Head of caudate nucleus (tissue), 42 donors: ENCODE results near the gene KLK1.
"Not testable (repeated sequence)": the region's sequence is repeated elsewhere in the genome, so short reads cannot be mapped to it uniquely, and the experiment has no call there.

Source experiments
- DNase-seq, 42 donors: peaks; one replicate each; pipeline versions ENCODE4 v3.0.0 to v3.0.0-alpha.2; 2020 to 2021; ENCODE audit warnings: mixed read lengths in 7 of 42
- intact Hi-C: fragments of 100-400 bp; cut with DNase I; formaldehyde crosslinking; loops from one replicate; pipeline ENCODE4 v1.15.0; 2022

The KLK1 gene

DNA sequence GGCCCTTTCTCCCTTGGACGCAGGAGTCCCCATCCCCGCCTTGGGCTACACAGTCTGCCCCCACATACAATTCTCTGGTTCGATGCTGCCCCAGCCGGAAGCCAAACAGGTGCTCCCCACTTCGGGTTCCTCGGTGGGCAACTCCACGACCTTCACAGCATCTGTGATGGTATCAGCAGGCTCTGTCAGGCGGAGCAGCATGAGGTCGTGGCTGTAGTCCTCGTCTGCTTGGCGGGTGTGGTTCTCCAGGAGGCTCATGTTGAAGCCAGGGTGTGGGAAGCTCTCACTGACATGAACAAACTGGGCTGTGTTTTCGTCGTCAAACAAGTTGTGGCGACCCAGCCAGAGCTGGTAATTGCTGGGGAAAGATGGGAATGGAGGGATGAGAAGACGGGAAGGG, 3.5 kb downstream of the KLK1 start:
- intact Hi-C loops: no loop called here
- no peak for DNase-seq

DNA sequence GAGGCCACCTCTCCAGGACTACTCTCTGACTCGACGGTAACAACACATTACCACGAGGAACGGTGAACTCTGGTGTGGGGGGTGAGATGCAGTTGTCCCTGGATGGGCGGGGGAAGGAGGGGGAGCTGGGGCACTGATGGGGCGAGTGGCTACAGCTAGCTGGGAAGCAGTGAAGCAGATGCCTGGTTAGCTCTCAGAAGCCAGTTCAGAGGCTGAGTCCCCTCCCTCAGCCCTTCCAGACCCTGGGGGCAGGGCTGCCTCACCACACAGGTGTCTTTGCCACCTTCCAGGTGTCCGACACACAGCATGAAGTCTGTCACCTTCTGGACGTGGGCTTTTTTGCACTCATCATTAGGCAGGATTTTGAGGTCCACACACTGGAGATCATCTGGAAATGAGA, 4.0 kb downstream of the KLK1 start:
- intact Hi-C loops: no loop called here
- DNase-seq: no peak

DNA sequence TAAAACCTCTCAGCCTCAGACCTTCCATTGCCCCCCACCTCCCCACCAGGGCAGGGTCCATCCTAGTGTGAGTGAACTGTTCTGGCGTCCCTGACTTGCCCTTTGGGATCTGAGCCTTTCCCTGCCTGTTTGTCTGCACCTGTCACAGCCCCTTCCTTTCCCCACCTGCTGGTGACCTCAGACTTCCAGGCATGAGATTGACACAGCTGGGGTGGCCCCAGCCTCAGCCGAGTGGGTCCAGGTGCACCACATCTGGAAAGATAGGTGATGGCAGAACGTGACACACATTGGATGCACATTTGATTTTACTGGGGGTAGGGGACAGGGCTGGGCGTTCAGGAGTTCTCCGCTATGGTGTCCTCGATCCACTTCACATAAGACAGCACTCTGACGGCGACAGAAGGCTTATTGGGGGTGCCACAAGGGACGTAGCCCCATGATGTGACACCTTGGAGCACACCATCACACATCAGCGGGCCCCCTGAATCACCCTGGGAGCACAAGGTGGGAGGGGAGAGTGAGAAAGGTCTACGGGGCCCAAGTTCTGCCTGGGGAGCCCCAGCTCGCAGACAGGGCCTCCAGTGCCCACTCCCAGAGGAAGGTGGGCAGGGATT, 4.6 kb downstream of the KLK1 start:
- DNase-seq: no peak
- intact Hi-C loops: no loop called here

DNA sequence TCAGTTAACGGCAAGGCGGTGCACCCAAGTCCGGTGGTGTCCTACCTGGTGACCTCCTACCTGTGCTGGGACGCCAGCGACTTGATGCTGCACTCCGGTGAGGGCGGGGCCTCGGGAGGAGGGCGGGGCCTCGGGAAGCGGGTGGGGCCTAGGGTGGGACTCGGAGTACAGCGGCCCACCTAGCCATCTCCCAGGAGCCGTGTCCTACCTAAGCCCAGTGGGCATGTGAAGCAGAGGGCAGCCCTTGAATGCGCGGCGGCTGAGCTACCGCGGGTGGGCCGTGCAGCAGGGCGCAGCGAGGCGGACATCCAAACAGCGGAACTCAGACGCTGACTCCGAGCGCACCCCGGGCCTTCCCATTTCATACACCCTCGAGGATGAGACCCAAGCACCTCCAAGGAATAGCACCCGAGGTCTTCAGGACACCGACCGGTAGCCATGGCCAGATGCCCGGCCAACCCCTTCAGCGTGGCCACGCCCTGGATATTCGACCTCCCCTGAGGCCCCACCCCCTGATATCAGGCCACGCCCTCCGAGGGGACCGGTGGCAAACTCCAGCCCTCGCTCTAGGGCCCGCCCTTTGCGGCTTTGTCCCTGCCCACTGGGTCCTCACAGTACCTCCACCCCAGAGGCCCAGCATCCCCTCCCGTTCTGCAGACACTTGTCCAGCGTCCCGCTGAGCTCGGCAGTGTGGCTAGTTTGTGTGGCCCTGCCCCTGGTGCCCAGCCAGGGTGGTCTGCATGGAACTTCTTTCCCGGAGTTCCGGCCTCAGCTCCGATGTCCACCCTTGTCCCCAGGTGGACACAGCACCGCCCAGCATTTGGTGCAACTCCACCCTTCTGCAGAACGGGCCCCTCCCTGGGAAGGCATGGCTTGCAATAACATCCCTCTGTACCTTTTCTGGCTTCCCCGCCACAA, 5.4 kb downstream of the KLK1 start:
- intact Hi-C loops: no loop called here
- DNase-seq: peak in 2 of 42 donors; percentile 18 to 31

DNA sequence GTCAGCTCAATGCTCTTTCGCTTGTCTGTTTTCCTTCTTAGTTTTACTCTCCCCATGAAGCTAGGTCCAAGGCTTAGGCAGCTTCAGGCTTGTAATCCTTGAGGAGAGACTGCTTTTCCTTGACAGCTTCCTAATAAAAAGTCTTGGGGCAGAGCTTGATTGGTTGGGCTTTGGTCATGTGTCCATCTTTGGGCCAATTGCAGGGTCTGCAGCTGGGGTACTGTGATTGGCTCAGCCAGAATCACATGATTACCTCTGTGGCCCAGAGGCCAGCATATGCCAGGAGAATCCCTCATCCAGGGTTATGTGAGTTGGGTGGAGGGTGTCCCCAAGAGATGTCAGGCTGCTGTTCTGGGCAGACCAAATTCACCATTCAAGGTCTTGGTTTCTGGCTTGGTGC, 8.1 kb downstream of the KLK1 start:
- no peak for DNase-seq
- intact Hi-C loops: no loop called here

DNA sequence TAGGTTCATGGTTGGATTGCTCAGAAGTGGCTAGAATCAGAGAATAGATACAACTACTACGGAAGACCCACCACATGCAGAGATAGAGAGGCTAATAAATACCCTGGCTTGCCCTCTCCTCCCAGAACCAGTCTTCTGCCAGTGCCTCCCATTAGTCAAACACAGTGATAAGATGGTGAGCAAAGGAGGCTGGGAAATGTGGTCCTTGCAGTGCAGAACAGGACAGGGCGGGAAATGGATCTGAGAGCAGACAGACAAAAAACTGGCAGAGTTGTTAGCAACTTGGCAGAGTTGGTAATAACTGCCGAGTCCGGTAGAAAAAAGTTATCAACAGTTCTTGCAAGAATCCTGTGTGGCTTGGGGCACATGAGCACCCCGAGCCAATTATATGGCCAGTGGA, 8.7 kb downstream of the KLK1 start:
- intact Hi-C loops: no loop called here
- DNase-seq: no peak

DNA sequence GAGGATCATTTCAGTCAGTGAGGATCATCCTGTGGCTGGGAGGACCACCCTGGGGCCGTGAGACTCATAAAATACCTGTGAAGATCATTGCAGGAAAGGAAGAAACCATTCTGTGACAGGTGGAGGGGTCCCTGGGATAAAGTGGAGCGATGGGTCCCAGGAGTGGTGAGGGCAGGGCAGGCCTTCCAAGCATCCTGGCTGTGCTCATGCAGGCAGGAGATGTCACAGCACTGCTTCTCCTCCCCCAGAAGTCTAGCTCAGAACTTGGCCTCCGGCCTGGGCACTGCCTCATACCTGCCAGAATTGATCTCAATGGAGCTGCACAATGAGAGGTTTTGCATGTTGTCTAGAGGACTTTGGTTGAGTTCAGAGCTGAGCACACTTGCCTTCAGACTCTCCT, 11.1 kb downstream of the KLK1 start:
- DNase-seq: no peak
- intact Hi-C loops: no loop called here

DNA sequence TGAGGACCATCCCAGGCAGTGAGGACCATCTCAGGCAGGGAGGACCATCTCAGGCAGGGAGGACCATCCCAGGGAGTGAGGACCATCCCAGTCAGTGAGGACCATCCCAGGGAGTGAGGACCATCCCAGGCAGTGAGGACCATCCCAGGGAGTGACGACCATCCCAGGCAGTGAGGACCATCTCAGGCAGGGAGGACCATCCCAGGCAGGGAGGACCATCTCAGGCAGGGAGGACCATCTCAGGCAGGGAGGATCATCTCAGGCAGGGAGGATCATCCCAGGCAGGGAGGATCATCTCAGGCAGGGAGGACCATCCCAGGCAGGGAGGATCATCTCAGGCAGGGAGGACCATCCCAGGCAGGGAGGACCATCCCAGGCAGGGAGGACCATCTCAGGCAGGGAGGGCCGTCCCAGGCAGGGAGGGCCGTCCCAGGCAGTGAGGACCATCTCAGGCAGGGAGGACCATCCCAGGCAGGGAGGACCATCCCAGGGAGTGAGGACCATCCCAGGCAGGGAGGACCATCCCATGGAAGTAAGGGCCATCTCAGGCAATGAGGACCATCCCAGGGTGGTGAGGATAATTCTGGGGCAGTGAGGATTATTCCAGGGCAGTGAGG, 11.9 kb downstream of the KLK1 start:
- intact Hi-C loops: not testable (repeated sequence)

DNA sequence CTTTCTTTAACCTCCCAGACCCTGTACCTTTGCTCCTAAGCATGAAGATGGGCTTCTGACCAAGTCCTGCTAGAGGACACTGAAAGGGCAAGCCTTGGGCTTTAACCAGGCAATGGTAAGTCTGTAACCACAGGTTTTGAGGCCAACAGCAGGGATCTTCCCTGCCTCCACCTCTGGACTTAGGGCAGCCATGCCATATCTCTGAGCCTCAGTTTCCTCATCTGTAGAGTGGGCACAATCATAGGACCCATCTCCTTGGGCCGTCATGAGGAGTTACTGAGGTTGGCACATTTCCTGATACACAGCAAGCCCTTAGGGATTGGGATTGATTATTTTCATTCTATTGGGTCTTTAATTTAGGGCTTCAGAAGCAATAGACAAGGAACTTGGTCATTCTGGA, 14.7 kb downstream of the KLK1 start:
- no peak for DNase-seq
- intact Hi-C loops: no loop called here

More for the DNA sequence above, 11.9 kb downstream of the KLK1 start:
- not testable (repeated sequence) for DNase-seq

DNA sequence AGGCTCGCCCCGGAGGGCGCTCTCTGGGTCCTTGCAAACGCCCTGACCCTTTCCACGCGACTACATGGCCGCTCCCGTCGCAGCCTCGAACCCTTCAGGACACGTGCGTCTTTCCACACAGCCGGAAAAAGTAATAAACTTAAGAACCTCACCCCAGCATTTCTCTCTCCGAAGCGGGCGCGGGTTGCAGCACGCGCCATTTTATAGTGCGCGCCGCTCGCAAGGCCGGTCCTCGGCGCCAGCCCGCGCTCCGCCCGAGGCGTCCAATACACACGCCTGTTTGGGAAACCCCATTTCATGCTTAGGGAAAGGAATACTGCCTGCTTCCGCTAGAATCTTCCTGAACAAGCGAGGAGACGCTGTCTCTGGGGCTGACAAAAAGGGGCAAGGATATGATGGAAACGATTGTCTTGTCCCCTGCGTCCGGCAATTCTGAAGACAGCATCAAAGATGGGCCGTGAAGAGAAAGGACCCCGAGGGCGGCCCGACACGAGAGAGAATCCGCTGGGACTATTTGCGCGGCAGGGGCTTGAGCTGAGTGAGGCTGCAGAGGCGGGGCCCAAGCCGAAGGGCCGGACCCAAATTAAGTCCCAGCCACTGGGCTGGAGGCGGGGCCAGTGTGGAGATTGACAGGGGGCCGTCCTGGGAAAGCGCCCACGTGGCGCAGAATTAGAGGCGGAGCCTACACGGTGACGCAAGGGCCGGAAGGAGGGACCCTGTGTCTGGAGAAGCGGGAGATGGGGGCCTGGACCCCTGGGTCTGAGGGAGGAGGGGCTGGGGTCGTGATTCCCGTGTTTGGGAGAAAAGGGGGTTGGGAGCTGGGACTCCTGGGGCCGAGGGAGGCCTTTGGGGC, 18.9 kb downstream of the KLK1 start:
- peak; percentile 93 to 99 (median 99) for DNase-seq
- intact Hi-C loops: no loop called here

DNA sequence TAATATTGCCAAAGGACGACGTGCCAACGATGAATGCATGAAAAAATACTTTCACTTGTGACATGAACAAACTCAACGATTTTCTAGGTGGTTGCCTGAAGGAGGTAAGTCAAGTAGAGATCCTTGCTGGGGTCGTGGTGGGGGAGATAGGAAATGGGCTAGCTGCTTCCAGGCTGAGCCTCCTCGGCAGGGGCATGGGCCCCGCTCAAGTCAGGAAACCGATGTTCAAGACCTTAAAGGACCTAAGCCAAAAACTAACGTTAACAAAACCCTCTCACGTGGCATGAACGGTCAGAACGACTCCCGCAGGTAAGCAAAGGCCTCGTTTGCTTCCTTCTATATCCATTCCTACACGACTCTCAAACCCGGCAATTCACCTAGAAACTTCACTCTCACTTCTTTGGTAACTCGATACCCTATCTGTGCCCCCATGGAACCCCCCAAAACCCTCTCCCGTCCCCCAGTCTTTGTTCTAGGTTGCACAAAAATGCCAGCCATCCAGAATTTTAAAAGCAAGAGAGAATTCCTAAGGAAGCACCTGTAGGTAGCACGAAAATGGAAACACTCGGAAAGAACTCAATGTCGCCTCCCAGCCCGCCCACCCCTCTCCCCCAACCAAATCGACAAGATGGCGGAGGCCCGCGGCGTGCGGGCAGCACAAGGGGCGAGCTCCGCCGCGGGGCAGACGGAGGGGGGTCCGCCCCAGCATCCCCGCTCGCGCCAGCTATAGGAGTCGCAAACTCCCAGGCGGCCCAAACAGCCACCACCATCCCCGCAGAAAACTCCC, 19.8 kb downstream of the KLK1 start:
- intact Hi-C loops: no loop called here
- peak in 1 of 42 donors; percentile 14 for DNase-seq

DNA sequence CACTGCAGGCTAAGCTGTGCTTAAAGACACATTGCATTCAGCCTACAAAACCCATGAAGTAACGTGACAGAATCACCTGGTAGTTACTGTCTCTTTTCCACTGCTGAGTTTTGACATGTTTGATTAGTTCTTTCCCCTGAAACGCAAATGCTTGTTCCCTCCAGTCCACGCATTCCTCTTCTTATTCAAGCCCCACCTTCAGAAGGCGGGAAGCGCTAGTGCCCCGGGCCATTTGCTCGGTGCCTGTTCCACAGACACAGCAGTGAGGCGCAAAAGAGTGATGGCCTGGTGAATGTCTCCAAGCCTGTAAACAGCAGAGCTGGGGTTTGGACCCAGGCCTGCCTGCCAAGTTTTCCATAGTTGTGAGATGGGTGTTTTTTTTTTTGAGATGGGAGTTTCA, 22.5 kb downstream of the KLK1 start:
- no peak for DNase-seq
- intact Hi-C loops: no loop called here

DNA sequence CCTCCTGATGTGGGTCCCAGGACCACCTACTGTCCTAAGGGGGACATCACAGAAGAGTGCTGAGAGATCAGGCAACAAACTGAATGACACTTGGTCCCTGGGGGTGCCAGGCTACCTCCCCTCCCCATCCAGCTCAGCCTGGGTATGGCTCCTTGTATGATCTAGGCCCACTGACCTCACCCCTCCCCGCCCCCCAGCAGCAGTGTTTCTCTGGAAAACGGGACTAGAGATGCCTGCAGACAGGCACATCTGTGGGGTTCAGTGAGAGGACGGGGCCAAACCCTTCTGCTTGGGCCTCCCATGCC, 24.1 kb downstream of the KLK1 start:
- intact Hi-C loops: no loop called here
- no peak for DNase-seq

DNA sequence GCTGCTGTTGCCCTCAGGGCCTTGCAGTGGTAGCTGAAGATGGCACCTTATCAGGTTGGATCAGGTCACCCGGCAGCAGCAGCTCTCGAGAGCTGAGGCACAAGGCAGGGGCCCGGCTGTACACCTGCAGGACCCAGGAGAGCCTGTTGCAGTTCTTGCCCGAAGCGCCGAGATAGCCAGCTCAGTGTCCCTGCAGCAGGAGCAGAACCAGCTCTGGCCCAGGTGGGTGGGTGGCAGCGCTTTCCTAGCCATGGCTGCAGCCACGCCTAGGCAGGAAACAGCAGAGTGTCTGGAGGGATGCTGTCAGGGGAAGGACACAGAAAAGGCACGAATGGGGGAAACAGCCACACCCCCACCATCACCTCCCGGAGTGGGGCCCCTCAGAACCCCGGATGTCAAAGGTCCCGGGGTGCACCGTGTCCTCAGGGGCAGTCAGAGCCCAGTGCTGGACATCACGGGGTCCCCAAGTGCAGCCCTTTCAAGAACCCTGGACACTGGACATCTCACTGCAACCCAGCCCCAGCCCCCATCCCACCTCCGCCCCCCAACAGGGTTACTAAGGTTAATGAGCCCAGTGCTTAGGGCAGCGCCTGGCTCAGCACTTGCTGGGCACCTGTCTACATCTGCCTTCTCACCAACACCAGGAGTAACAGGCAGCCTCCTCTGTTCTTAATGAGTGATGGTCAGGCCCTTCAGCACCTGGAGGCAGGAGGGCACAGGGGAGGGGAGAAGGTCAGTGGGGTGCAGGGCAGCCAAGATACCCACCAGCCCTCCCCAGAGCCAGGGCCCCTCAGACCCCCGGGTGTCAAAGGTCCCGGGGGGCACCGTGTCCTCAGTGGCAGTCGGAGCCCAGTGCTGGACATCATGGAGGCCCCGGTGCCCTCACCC, 24.7 kb downstream of the KLK1 start:
- intact Hi-C loops: no loop called here
- DNase-seq: no peak

DNA sequence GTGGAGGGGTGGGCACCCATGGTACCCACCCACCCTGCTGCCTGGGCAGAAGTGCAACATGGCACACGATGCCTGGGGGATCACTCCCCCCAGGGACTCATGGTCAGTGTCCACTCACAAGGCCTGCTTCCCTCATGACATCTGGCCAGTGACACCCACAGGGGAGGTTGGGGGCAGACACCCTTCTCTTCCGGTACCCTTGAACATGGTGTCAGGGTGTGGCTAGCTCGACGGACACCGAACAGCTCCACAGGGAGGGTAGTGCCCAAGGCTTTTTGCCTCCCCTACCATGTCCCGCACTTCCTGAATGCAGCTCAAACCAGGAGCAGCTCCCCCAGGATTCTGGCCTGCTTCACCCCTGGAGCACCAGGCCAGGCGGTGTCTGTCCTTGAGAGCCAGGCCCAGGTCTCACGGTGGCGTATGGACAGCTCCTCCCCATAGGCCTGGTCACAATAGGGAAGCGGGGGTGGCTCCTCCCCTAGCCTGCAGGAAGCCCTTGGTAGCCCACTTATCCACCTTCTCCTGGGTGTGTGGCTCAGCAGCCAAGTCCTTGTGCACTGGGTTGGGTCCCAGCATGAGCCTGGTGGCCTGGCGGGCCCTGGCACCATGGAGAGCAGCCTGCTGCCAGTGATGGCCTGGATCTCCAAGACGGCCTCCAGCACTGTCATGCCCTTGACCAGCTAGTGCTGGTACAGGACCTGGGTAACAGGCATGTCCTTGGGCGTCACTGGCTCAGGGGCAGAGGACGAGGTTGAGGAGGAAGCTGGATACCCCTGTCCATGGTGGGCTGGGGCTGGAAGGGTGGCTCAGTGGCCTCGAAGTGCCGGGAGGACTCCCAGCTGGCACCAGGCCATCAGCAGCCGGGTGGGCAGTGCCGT, 25.6 kb downstream of the KLK1 start:
- no peak for DNase-seq
- intact Hi-C loops: no loop called here

DNA sequence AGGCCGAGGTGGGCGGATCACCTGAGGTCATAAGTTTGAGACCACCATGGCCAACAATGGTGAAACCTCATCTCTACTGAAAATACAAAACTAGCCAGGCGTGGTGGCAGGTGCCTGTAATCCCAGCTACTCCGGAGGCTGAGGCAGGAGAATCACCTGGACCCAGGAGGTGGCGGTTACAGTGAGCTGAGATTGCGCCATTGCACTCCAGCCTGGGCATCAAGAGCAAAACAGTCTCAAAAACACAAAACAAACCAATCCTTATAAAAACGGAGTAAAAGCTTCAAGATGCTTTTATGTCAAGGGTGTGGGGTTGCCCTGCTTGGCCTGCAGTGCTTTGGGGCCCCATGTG, 26.2 kb downstream of the KLK1 start:
- intact Hi-C loops: no loop called here
- no peak for DNase-seq
